Heart right ventricle (tissue), 16 donors: Measurements from ENCODE around the gene UPF1. TPM values are rescaled to one million over a fixed set of nuclear protein-coding genes. Genes with fewer than 3 reads are reported as not detected.

Source experiments
- ATAC-seq, 8 donors: fragments of 200-7000 bp; cut with Tn5 transposase; one replicate each; pipeline ENCODE4 v1.9.1; 2020; ENCODE audit warnings: mild to moderate bottlenecking in 8 of 8, moderate library complexity in 8 of 8, moderate number of reproducible peaks in 1 of 8
- DNase-seq, 2 donors: peaks; one replicate each; pipeline ENCODE4 v3.0.0-alpha.2; 2020
- H3K27ac ChIP-seq, 10 donors: fragments of 200-600 bp; sonication (generic) in 2 of 10; one replicate each; pipeline versions ENCODE4 v1.5.0 to v1.8.0; 2020 to 2022; ENCODE audit warnings: mild to moderate bottlenecking in 3 of 10
- H3K27me3 ChIP-seq, 7 donors: fragments of 200-600 bp; one replicate each; pipeline ENCODE4 v1.8.0; 2021 to 2022; ENCODE audit warnings: mild to moderate bottlenecking in 2 of 7
- H3K36me3 ChIP-seq, 9 donors: fragments of 200-600 bp; sonication (generic) in 1 of 9; one replicate each; pipeline versions ENCODE4 v1.5.0 to v1.8.0; 2020 to 2022; ENCODE audit warnings: mild to moderate bottlenecking in 2 of 9
- H3K4me1 ChIP-seq, 9 donors: fragments of 200-600 bp; sonication (generic) in 1 of 9; one replicate each; pipeline versions ENCODE4 v1.5.0 to v1.8.0; 2020 to 2022; ENCODE audit warnings: mild to moderate bottlenecking in 4 of 9
- H3K4me3 ChIP-seq, 10 donors: fragments of 200-600 bp; sonication (generic) in 2 of 10; one replicate each; pipeline versions ENCODE4 v1.5.0 to v1.8.0; 2020 to 2022; ENCODE audit warnings: mild to moderate bottlenecking in 7 of 10, moderate library complexity in 2 of 10
- H3K9me3 ChIP-seq, 11 donors: fragments of 200-600 bp in 10 of 11; sonication (generic) in 2 of 11; one replicate each; pipeline versions ENCODE4 v1.5.0 to v1.8.0; 2013 to 2022; ENCODE audit warnings: mild to moderate bottlenecking in 2 of 11, control low read depth in 1 of 11, moderate library complexity in 1 of 11
- WGBS, 2 donors: extraction: QIAGEN DNeasy Blood & Tissue Kit; methylation state at CpG; one replicate each; pipeline ENCODE4 v1.1.7; 2013; ENCODE audit warnings: inconsistent platforms in 1 of 2; 5-methylcytosine and 5-hydroxymethylcytosine counted together
- intact Hi-C, 10 donors: fragments of 100-400 bp; cut with DNase I; formaldehyde crosslinking; loops; one replicate each; pipeline versions ENCODE4 v1.11.1 to v1.14.2; 2022
- polyA plus RNA-seq, 2 donors: library from polyadenylated mRNA; stranded (reverse); fragments of 200-250 nt; gene quantifications; one replicate each; pipeline ENCODE4 v1.2.3, GENCODE V29; 2013
- total RNA-seq, 10 donors: library from RNA; stranded (reverse); fragmentation: NEBNext Ultra II Directional in 3 of 10; extraction: Animal tissue kit (Norgen Biotek cat#: 25700) in 3 of 10; gene quantifications; one replicate each; pipeline versions ENCODE4 v1.2.1 to v1.2.4, GENCODE V29; 2021 to 2023
- TF ChIP-seq, protein P1 (sequence below), 9 donors: fragments of 200-600 bp; sonication (generic) in 2 of 9; IDR thresholded peaks; one replicate each; pipeline versions ENCODE4 v1.5.0 to v1.8.0; 2021 to 2022; ENCODE audit warnings: antibody characterized with exemption in 9 of 9, mild to moderate bottlenecking in 5 of 9, moderate library complexity in 1 of 9
- donor health status: Arrhythmogenic right ventricular cardiomyopathy.
- donor health status: ischemic (EF 13 %, LVEDD 7.1; RV severe dilation, severe dysfunction).
- donor health status: healthy with polysubstance abuse.
- donor health status: DM: no; HTN: yes; CAD: no.
- donor health status: DM: no; HTN: no; CAD: no.
- donor health status: ischemic (EF 25% LVEDD 6.9; RV normal size, moderate dysfunction).
- donor health status: ischemic (EF 25% LVEDD 5.7; RV mildly dilated, moderate dysfunction).
- donor health status: healthy.
- donor health status: DM: yes; HTN: yes; CAD: no.
- donor health status: Ischemic cardiomyopathy.
- donor health status: ischemic (EF 35%, LVEDD 5.7; RV mildly dilated, moderate dysfunction).
- donor health status: nonischemic (EF 11% LVEDD 7.7; RV severe dilation, severe dysfunction).
- donor health status: DM: yes; HTN: yes; CAD: no.
- donor health status: PGD.
- donor health status: ischemic (EF 29% LVEDD 5.4; RV normal size, mild dysfunction).
- donor health status: nonischemic (EF 23%, LVEDD 6.1; RV moderate dilation, normal function).

UPF1 gene
- total and polyA plus RNA-seq, 12 donors: 25.2 to 44.3 (median 36.8) TPM

DNA sequence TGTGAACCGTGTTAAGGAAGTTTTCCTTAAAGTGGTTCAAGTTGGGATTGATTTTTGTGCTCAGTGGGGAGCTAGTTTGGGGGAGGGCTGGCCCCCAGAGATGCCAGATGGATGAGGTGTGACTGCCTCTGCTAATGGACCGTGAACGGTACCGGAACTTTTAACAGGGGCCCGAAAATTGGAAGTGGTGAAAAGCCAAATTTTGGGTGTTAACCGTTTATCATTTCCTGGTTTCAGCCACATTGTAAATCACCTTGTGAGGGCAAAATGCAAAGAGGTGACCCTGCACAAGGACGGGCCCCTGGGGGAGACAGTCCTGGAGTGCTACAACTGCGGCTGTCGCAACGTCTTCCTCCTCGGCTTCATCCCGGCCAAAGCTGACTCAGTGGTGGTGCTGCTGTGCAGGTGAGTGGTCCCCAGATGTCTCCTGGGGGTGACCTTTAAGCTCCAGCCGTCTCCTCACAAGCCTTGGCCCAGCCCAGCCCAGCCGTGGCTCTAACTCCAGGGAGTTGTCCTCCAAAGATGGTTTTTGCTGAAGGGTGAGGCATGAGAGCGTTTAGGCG, 18.2 kb downstream of the UPF1 start:
- intact Hi-C loops: loop anchor here (5.0 to 10.0 kb wide), 9 partner anchors 168 to 405 kb away; partner anchors contain the start of genes CRLF1 (in 1 of the 10) and CRTC1 (in 1 of the 10)
- peaks cover 27 to 69% (median 52%) of the 10 kb centered on the region in 9 donors for H3K4me1 ChIP-seq
- H3K36me3 ChIP-seq: peaks cover 3 to 60% (median 40%) of the 10 kb centered on the region in 9 donors
- DNase-seq (no peak), ATAC-seq (no peak)
- H3K9me3 ChIP-seq: no peaks in the 10 kb centered on the region
- TF ChIP-seq, protein P1, sequence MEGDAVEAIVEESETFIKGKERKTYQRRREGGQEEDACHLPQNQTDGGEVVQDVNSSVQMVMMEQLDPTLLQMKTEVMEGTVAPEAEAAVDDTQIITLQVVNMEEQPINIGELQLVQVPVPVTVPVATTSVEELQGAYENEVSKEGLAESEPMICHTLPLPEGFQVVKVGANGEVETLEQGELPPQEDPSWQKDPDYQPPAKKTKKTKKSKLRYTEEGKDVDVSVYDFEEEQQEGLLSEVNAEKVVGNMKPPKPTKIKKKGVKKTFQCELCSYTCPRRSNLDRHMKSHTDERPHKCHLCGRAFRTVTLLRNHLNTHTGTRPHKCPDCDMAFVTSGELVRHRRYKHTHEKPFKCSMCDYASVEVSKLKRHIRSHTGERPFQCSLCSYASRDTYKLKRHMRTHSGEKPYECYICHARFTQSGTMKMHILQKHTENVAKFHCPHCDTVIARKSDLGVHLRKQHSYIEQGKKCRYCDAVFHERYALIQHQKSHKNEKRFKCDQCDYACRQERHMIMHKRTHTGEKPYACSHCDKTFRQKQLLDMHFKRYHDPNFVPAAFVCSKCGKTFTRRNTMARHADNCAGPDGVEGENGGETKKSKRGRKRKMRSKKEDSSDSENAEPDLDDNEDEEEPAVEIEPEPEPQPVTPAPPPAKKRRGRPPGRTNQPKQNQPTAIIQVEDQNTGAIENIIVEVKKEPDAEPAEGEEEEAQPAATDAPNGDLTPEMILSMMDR (IDR thresholded peaks at IDR 0.05): no peak
- H3K27me3 ChIP-seq: no peaks in the 10 kb centered on the region
- WGBS, 2 donors: 53 to 58% methylated on average over 16 of the region's 16 CpGs
- peak overlapping the region in 1 of 10 donors; percentile 29 for H3K4me3 ChIP-seq
- peak overlapping the region; percentile 58 to 92 (median 84) for H3K27ac ChIP-seq

DNA sequence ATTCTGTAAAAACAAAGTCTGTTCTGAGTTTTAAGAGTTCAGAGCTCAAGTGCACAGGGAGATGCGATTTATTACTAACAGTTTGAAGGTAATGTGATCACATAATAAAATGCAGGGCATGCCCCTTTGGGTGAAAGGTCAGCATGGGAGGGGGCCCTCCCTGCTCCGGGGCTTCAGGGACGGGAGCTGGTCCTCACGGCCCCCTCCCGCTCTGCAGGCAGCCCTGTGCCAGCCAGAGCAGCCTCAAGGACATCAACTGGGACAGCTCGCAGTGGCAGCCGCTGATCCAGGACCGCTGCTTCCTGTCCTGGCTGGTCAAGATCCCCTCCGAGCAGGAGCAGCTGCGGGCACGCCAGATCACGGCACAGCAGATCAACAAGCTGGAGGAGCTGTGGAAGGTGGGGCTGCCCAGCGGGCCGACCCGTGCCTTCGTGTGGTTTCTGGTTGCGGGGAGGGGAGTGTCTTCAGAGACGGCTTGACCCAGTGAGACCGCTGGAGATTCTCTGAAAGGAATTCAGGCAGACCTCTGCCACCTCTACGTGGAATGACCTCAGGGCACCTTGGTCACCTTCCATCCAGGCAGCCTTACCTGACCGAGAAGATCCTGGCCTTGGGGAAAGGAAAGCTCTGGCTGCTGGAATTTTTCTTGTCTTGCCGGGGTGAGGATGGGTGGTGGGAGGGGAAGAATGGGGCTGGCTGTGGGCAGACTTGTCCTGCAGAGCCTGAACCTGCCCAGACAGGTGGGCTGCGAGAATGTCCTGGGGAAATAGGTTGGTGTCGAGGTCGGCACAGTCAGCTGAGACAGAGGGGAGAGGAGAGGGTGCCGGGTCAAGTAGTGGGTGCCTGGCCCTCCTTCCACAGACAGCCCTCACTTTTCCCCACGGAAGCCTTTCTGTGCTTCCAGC, 19.0 kb downstream of the UPF1 start:
- TF ChIP-seq, protein P1 (IDR thresholded peaks at IDR 0.05): no peak
- Histone ChIP-seq H3K27ac (peak overlapping the region in 9 of 10 donors; percentile 58 to 92 (median 85)), H3K27me3 (no peaks in the 10 kb centered on the region), H3K4me1 (peaks cover 27 to 61% (median 48%) of the 10 kb centered on the region in 9 donors), H3K4me3 (no peak overlapping the region), H3K36me3 (peaks cover 3 to 68% (median 48%) of the 10 kb centered on the region in 9 donors), H3K9me3 (no peaks in the 10 kb centered on the region)
- intact Hi-C loops: loop anchor here in 2 of 10 donors (10.0 kb wide), 2 partner anchors 386 to 406 kb away; no protein-coding TSS in a partner anchor
- DNase-seq: no peak
- 73 to 76% methylated on average over 27 of the region's 27 CpGs for WGBS, 2 donors
- ATAC-seq: no peak

DNA sequence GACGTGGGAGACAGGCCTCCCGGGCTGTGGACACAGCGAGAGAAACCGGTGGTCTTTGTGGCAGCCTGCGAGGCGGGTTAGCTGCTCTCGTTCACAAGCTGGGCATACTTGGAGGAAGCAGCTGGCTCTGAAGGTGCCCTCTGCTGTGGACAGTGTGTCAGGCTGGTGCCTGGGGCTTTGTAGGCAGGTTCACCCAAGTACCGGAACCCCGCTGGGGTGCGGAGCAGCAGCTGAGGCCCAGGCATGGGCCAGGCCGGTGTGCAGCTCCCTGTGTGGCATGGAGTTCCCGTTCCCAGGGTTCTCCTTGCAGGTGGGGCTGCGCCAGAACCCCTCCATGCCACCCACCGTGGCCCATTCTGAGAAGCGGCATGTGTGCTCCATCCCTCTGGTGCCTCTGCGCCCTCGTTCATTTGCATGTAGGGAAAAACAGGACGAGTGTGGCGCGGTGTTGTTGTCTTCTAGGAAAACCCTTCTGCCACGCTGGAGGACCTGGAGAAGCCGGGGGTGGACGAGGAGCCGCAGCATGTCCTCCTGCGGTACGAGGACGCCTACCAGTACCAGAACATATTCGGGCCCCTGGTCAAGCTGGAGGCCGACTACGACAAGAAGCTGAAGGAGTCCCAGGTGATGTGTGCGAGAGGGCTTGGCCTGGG, 20.0 kb downstream of the UPF1 start:
- ATAC-seq: no peak
- H3K4me3 ChIP-seq: no peak overlapping the region
- H3K9me3 ChIP-seq: no peaks in the 10 kb centered on the region
- TF ChIP-seq, protein P1 (IDR thresholded peaks at IDR 0.05): no peak
- H3K36me3 ChIP-seq: peaks cover 6 to 79% (median 57%) of the 10 kb centered on the region in 9 donors
- intact Hi-C loops: loop anchor here in 2 of 10 donors (10.0 kb wide), 2 partner anchors 387 to 407 kb away; no protein-coding TSS in a partner anchor
- H3K27me3 ChIP-seq: no peaks in the 10 kb centered on the region
- H3K27ac ChIP-seq: peak overlapping the region in 2 of 10 donors; percentile 87 to 92
- WGBS, 2 donors: 96 to 97% methylated on average over 31 of the region's 31 CpGs
- DNase-seq: no peak
- peaks cover 27 to 50% (median 44%) of the 10 kb centered on the region in 9 donors for H3K4me1 ChIP-seq

DNA sequence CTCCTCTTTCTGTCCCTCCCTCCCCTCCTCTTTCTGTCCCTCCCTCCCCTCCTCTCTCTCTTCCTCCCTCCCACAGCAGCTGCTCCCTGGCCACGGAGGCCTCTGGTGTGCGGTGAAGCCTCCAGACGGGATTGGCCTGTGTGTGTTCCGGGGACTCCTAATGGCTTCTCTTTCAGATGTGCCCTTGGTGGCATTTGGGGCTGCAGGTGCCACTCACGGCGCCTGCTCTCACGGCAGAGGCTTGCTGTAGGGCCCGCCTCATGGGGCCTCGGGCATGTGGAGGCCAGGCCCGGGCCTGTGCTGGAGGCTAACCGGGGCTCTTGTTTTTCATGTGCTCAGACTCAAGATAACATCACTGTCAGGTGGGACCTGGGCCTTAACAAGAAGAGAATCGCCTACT, 20.9 kb downstream of the UPF1 start:
- WGBS, 2 donors: 85 to 86% methylated on average over 12 of the region's 12 CpGs
- TF ChIP-seq, protein P1 (IDR thresholded peaks at IDR 0.05): no peak
- no peak for ATAC-seq
- no peaks in the 10 kb centered on the region for H3K27me3 ChIP-seq
- no peak overlapping the region for H3K27ac ChIP-seq
- H3K36me3 ChIP-seq: peaks cover 6 to 86% (median 66%) of the 10 kb centered on the region in 9 donors
- peaks cover 27 to 42% (median 36%) of the 10 kb centered on the region in 9 donors for H3K4me1 ChIP-seq
- no peak overlapping the region for H3K4me3 ChIP-seq
- no peaks in the 10 kb centered on the region for H3K9me3 ChIP-seq
- intact Hi-C loops: loop anchor here in 2 of 10 donors (10.0 kb wide), 2 partner anchors 388 to 408 kb away; no protein-coding TSS in a partner anchor
- no peak for DNase-seq
